ENCODE data around the gene CPAMD8.

CPAMD8 gene

DNA sequence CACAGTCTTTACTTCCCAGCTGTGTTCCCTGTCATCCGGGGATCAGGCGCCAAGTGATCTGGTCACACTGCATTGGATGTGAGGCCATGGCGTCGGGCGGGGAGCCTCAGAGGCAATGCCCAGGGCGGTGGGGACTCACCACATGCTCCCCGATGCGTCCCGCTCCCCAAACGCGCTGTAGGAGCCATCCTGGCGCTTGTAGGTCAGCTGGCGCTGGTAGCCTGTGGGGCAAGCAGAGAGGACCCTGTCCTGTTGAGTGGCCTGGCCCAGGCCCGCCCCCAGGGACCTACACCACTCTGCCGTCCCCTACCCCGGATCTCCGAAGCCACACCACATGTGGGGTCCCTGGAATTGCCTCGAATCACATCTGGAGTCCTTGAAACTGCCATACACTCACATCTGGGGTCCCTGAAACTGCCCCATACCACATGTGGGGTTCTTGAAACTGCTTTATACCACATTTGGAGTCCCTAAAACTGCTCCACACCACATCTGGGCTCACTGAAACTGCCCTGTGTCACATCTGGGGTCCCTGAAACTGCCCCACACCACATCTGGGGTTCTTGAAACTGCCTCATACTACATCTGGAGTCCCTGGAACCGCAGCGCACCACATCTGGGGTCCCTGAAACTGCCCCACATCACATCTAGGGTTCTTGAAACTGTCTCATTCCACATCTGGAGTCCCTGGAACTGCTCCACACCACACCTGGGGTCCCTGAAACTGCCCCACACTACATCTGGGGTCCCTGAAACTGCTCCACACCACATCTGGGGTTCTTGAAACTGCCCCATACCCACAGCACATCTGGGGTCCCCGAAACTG is 104.6 kb downstream of the CPAMD8 start:
- DNase-seq (ENCODE audit: low spot score), result no peak
- no peak for FAIRE-seq

DNA sequence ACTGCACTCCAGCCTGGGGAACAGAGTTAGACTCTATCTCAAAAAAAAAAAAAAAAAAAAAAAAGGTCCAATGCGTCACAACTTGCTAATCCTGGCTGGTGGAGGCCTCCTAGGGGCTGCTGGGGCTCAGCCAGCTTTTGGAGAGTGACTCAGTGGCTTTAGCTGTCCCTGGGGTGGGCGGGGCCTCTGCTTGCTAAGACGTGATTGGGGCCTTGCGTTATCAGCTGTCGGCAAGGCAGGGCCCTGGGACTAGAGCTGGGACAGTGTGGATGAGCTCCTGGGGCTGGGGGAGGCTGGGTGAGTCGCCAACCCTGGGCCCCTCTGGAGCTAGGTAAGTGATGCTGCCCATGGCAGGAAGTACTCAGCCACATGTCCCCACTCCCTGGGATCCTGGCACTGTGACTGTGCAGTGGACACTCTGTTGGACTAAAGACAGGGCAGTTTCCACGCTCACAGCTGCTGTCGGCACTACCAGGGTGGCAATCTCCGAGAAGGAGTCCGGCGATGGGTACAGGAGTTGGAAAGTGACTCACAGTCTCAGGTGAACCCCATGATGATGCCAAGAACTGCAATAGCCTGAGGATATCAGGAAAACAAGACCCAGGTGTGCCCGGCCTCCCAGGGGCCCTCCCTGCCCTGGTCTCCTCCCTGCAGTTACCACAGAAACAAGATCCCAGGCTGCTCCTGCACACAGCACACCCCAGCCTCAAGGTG is 105.6 kb downstream of the CPAMD8 start:
- DNase-seq (ENCODE audit: low spot score), result peak; percentile 77

DNA sequence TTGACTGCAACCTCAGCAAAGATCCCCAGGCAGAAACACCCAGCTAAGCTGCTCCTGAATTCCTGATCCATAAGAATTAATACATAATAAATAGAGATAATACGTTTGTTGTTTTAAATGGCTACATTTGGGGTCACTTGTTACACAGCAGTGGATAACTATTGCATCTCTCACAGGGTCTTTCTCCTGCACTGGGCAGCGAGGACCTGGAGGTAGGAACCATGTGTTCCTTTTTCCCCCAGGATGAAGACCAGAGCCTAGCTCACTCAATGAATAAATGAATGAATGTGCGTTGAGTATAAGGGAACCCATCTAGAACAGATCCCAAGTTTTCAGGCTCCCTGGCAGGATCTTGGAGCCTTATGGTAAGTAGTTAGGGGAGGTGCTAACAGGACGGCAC is 107.1 kb downstream of the CPAMD8 start:
- DNase-seq (ENCODE audit: low spot score), result no peak
- FAIRE-seq, result no peak

More for the DNA sequence above, 105.6 kb downstream of the CPAMD8 start:
- FAIRE-seq, result peak; percentile 62

GRCh38 chr19:16917401-16917800 is 109.2 kb downstream of the CPAMD8 start:
- FAIRE-seq (no peak), DNase-seq (ENCODE audit: low spot score) (no peak)

GRCh38 chr19:16915734-16916133 is 110.9 kb downstream of the CPAMD8 start:
- no peak for DNase-seq (ENCODE audit: low spot score)
- FAIRE-seq, result no peak

DNA sequence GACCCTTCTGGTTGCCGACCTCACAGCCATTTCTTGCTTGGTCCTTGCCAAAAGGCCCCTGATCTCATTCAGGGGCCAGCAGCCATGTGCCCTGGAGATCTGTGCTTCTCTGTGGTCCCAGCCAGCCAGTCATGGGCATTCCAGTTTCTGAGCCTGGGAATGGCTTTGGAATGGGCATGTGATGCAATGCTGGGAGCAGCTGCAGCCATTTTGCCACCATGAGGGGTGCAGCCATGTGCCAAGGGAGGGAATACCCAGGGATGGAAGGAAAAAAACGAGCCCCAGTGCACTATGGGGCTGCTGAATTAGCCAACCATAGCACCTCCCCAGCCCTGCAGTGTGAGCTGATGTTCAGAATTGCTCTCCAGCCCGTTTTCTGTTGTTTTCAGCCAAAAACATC is 111.5 kb downstream of the CPAMD8 start:
- DNase-seq (ENCODE audit: low spot score), result no peak
- no peak for FAIRE-seq

DNA sequence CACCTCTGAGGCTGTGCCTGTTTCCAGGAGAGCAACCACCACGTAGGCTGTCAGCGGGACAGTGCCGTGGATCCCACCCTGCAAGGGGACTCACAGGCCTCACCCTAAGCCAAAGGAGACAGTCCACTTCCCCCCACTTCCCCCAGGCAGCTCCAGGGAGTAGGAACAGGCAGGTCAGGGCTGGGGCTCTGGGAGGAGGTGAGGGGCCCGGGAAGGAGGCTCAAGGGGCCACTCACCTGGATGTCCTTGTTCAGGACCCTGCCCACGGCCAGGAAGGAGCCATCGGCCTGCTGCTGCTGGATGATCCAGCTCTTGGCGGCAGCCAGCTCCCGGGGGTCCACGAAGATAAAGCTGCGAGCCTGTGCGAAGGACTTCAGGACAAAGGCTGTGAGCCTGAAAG is 112.2 kb downstream of the CPAMD8 start:
- DNase-seq (ENCODE audit: low spot score), result no peak
- FAIRE-seq, result no peak

GRCh38 chr19:16912780-16913179 is 113.8 kb downstream of the CPAMD8 start:
- no peak for FAIRE-seq
- no peak for DNase-seq (ENCODE audit: low spot score)

DNA sequence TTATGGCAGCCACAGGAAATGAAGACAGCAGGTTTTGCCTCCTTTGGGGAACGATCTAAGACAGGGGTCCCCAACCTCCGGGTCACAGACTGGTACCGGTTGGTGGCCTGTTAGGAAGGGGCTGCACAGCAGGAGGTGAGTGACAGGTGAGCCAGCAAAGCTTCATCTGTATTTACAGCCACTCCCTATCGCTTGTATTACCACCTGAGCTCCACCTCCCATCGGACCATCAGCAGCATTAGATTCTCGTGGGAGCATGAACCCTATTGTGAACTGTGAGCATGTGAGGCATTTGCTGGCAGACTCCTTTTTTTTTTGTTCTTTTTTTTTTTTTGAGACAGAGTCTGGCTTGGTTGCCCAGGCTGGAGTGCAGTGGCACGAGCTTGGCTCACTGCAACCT is 115.6 kb downstream of the CPAMD8 start:
- DNase-seq (ENCODE audit: low spot score) (no peak), FAIRE-seq (no peak)

GRCh38 chr19:16908759-16909158 is 117.9 kb downstream of the CPAMD8 start:
- no peak for DNase-seq (ENCODE audit: low spot score)
- no peak for FAIRE-seq

- DNase-seq (ENCODE audit: low spot score), result no peak
- no peak for FAIRE-seq
Measured at GRCh38 chr19:16904599-16904998, 122.0 kb downstream of the CPAMD8 start.

- DNase-seq (ENCODE audit: low spot score) (no peak), FAIRE-seq (no peak)
Measured at GRCh38 chr19:16903347-16903746, 123.3 kb downstream of the CPAMD8 start.

DNA sequence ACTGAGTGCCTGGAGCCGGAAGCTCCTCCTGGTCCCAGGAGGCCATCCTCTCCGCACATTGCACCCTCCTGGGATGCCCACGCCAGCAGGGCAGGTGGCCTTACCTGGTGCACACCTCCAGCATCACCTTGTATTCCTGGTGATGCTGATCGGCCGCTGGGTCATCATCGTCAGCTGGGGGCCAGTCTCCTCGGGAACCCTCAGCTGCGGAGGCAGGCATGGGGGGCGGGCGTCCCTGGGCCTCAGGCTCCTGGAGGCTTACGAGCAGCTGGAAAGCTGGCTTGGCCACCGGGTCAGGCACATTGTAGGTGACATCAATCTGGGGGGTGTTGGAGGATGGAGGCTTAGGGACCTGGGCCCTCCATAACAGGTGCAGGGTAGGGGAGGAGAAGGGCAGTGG is 124.1 kb downstream of the CPAMD8 start:
- no peak for DNase-seq (ENCODE audit: low spot score)
- no peak for FAIRE-seq

DNA sequence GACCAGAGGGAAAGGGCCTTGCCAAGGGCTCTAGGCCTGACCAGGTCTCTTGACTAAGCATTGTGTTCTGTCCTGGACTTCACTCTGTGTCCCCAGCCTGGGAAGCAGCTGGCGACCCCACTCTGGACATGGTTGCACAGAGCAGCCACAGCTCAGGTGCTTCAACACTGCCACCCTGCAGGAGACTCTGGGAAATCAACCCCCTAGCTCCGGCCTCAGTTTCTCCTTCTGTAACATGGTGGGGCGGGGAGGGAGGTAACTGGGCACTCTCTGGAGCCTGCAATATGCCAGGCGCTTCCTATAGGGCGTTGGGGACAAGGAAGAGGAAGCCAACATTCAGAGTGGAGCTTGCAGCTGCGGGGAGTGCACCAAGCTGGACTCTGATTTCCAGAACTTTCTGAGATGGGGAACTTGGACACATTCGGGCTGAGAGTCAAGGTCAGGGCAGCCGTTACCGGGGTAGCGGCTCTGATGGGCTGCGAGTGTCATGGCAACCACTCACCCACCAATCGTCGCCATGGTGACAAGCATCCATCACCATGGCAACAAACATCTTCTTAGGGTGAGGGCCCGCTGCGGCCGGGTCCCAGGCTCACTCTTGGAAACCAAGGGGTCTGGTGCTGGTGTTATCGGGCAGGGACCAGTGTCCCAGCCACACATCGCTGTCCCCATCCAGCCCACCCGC is 125.0 kb downstream of the CPAMD8 start:
- FAIRE-seq (no peak), DNase-seq (ENCODE audit: low spot score) (no peak)

- FAIRE-seq (no peak), DNase-seq (ENCODE audit: low spot score) (no peak)
Measured at GRCh38 chr19:16899566-16900075, 127.0 kb downstream of the CPAMD8 start.

- FAIRE-seq, result no peak
- DNase-seq (ENCODE audit: low spot score), result peak; percentile 13
Measured at GRCh38 chr19:16898361-16899015, 128.1 kb downstream of the CPAMD8 start.

- FAIRE-seq (no peak), DNase-seq (ENCODE audit: low spot score) (no peak)
Measured at GRCh38 chr19:16897856-16898161, 128.8 kb downstream of the CPAMD8 start.

DNA sequence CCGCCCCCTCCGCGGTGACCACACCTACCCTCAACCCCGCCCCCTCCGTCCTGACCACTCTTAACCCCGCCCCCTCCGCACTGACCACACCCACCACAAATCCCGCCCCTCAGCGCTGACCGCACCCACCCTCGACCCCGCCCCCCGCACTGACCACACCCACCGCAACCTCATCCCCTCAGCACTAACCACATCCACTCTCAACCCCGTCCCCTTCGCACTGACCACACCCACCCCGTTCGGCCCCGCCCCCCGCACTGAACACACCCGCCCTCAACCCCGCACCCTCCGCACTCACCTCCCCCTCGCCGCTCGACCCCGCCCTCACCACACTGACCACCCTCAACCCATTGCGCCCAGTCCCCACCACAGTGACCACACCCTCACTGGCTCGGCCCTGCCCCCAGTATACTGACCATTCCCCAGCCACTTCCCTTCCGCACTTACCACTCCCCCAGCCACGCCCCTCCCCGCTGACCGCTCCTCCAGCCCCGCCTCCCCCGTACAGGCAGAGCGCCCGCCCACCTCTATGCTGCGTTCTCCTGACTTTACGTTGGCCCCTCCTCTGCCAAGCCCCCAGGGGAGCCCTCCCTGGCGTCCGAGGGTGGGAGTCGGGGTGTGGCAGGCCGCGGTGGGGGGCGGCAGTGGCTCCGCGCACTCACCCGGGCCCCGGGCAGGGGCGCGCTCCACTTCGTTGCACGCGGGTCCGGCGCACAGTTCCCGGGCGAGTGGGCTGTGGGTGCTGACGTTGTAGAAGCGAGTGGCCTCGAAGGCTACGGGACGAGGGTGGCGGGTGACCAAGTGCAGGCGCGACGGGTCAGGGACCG is 129.4 kb downstream of the CPAMD8 start:
- DNase-seq (ENCODE audit: low spot score) (peak; percentile 42), FAIRE-seq (no peak)

- DNase-seq (ENCODE audit: low spot score) (no peak), FAIRE-seq (no peak)
Measured at GRCh38 chr19:16896146-16897028, 130.2 kb downstream of the CPAMD8 start.

All from RCC 7860 (cell line).